GM12878 (cell line): ENCODE results near the gene POU6F2. TPM values are rescaled to one million over a fixed set of nuclear protein-coding genes. Genes with fewer than 3 reads are reported as not detected.

Experiments
- CHD1 ChIP-seq: IDR thresholded peaks from 2 replicates; pipeline ENCODE4 v1.6.1; 2012; ENCODE audit warnings: low read depth, low read length, improper control_type of control experiment
- FOXK2 ChIP-seq: fragments of 450-650 bp; IDR thresholded peaks from 2 replicates; pipeline ENCODE4 v1.6.1; 2017; ENCODE audit warnings: mild to moderate bottlenecking, moderate library complexity
- NR2C2 ChIP-seq: IDR thresholded peaks from 2 replicates; pipeline ENCODE4 v1.6.1; 2011; ENCODE audit warnings: borderline replicate concordance, low read depth; ENCODE audit not compliant: control insufficient read depth, insufficient read length
- NR2F1 ChIP-seq: fragments of 450-650 bp; conservative IDR thresholded peaks from 2 replicates; pipeline ENCODE4 v1.6.1; 2017; ENCODE audit warnings: mild to moderate bottlenecking
- RBBP5 ChIP-seq: fragments of 200-600 bp; sonication (generic); conservative IDR thresholded peaks from 2 replicates; pipeline ENCODE4 v1.6.1; 2016
- RUNX3 ChIP-seq: IDR thresholded peaks from 2 replicates; pipeline ENCODE4 v1.6.1; 2012; ENCODE audit warnings: low read length, inconsistent platforms
- SREBF2 ChIP-seq: IDR thresholded peaks from 2 replicates; pipeline ENCODE4 v1.6.1; 2012; ENCODE audit warnings: mild to moderate bottlenecking, low read length
- TAF1 ChIP-seq: IDR thresholded peaks from 2 replicates; pipeline ENCODE4 v1.6.1; 2011; ENCODE audit warnings: mild to moderate bottlenecking, low read depth, low read length, borderline replicate concordance
- ZSCAN29 ChIP-seq: fragments of 450-650 bp; IDR thresholded peaks from 2 replicates; pipeline ENCODE4 v1.6.1; 2017; ENCODE audit warnings: mild to moderate bottlenecking, moderate library complexity
- polyA plus RNA-seq, 11 experiments: library from polyadenylated mRNA; depleted of rRNA in 4 of 11; unstranded in 6 of 11; stranded (reverse) in 5 of 11; fragments of >200 nt; fragmentation: Nextera tagmentation in 4 of 11; fragmentation: Illumina TruSeq in 1 of 11; extraction: Ambion mirVana in 4 of 11; extraction: Trizol in 1 of 11; gene quantifications; 1 replicate in 1 of 11; 2 replicates in 10 of 11; pipeline versions ENCODE4 v1.2.1 to v1.2.3, GENCODE V29; 2011 to 2016; ENCODE audit warnings: inconsistent platforms in 2 of 11, missing spikeins in 2 of 11, low read depth in 1 of 11
- total RNA-seq, 4 experiments: library from RNA; depleted of rRNA in 3 of 4; stranded (reverse); fragments of >200 nt in 3 of 4; fragmentation: Illumina TruSeq in 1 of 4; extraction: Trizol in 1 of 4; gene quantifications; 2 replicates each; pipeline versions ENCODE4 v1.2.1 to v1.2.3, GENCODE V29; 2013 to 2021
- TF ChIP-seq, protein P1 (sequence below): fragments of 450-650 bp; formaldehyde crosslinking; IDR thresholded peaks from 2 replicates; pipeline ENCODE4 v1.4.0; 2022; ENCODE audit warnings: mild to moderate bottlenecking, moderate library complexity
- TF ChIP-seq, protein P2 (sequence below): IDR thresholded peaks from 2 replicates; pipeline ENCODE4 v1.6.1; 2012; ENCODE audit warnings: low read depth, low read length, improper control_type of control experiment
- TF ChIP-seq, protein P3 (sequence below), 3 experiments: IDR thresholded peaks in 2 of 3; conservative IDR thresholded peaks in 1 of 3; 2 replicates each; pipeline ENCODE4 v1.5.1; 2011; ENCODE audit warnings: low read depth in 3 of 3, low read length in 3 of 3, mild to moderate bottlenecking in 3 of 3, control low read depth in 2 of 3, moderate library complexity in 2 of 3, inconsistent platforms in 1 of 3, mixed read lengths in 1 of 3; ENCODE audit not compliant: control insufficient read depth in 2 of 3, insufficient read depth in 1 of 3; ENCODE audit errors: extremely low read depth in 1 of 3

POU6F2 gene
- total and polyA plus RNA-seq, 10 of the 15 experiments (the other 5 are each of a cell fraction or from before 2014, with no cell fraction given), result 0.10 TPM; not detected in 9

DNA sequence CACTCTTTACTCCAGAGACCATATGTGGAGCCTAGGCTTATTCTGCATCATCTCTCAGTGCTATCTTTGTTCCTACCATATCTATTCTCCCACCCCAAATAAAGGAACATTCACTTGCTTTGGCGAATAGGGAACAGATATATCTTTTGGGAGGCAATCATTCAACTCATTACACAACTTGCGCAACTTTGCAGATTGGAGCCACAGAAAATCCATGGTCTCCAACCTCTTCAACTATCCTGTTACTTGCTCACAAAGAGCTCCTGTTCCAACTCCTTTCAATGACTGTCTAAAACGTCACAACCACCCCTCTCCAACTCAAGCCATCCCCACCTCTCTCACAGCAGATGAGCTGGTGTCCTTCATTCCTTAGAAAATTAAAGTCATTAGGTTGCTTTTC, 203.7 kb downstream of the POU6F2 start (continued):
- TF ChIP-seq, protein P1, sequence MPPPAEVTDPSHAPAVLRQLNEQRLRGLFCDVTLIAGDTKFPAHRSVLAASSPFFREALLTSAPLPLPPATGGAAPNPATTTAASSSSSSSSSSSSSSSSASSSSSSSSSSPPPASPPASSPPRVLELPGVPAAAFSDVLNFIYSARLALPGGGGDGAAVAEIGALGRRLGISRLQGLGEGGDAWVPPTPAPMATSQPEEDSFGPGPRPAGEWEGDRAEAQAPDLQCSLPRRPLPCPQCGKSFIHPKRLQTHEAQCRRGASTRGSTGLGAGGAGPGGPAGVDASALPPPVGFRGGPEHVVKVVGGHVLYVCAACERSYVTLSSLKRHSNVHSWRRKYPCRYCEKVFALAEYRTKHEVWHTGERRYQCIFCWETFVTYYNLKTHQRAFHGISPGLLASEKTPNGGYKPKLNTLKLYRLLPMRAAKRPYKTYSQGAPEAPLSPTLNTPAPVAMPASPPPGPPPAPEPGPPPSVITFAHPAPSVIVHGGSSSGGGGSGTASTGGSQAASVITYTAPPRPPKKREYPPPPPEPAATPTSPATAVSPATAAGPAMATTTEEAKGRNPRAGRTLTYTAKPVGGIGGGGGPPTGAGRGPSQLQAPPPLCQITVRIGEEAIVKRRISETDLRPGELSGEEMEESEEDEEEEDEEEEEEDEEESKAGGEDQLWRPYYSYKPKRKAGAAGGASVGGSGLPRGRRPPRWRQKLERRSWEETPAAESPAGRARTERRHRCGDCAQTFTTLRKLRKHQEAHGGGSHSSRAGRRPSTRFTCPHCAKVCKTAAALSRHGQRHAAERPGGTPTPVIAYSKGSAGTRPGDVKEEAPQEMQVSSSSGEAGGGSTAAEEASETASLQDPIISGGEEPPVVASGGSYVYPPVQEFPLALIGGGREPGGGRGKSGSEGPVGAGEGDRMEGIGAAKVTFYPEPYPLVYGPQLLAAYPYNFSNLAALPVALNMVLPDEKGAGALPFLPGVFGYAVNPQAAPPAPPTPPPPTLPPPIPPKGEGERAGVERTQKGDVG (CRISPR knock-in tag), result no peak
- no peak for TF ChIP-seq RUNX3
- TF ChIP-seq, protein P2, sequence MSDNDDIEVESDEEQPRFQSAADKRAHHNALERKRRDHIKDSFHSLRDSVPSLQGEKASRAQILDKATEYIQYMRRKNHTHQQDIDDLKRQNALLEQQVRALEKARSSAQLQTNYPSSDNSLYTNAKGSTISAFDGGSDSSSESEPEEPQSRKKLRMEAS, result no peak
- TF ChIP-seq NR2C2, result no peak
- no peak for TF ChIP-seq FOXK2
- TF ChIP-seq, protein P3, sequence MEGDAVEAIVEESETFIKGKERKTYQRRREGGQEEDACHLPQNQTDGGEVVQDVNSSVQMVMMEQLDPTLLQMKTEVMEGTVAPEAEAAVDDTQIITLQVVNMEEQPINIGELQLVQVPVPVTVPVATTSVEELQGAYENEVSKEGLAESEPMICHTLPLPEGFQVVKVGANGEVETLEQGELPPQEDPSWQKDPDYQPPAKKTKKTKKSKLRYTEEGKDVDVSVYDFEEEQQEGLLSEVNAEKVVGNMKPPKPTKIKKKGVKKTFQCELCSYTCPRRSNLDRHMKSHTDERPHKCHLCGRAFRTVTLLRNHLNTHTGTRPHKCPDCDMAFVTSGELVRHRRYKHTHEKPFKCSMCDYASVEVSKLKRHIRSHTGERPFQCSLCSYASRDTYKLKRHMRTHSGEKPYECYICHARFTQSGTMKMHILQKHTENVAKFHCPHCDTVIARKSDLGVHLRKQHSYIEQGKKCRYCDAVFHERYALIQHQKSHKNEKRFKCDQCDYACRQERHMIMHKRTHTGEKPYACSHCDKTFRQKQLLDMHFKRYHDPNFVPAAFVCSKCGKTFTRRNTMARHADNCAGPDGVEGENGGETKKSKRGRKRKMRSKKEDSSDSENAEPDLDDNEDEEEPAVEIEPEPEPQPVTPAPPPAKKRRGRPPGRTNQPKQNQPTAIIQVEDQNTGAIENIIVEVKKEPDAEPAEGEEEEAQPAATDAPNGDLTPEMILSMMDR (IDR thresholded peaks at IDR 0.05 in 2 of 3, conservative IDR thresholded peaks at IDR 0.05 in 1 of 3; ENCODE audit: control insufficient read depth in 2 of 3, extremely low read depth in 1 of 3, insufficient read depth in 1 of 3, low read depth in 3 of 3, low read length in 3 of 3), result no peak
- TF ChIP-seq SREBF2, result no peak
- TF ChIP-seq NR2F1, result no peak
- TF ChIP-seq CHD1, result no peak
- no peak for TF ChIP-seq TAF1
- TF ChIP-seq ZSCAN29, result no peak
- no peak for TF ChIP-seq RBBP5
